ENCODE data around the gene AFAP1.

The AFAP1 gene

GRCh38 chr4:7786517-7786916 lies 153.1 kb downstream of the AFAP1 start:
- ChIA-PET CTCF (no interaction called here), POLR2A (no interaction called here)
- TF ChIP-seq CTBP1 (IDR thresholded peaks at IDR 0.05; ENCODE audit: borderline replicate concordance) (no peak), FOXK2 (IDR thresholded peaks at IDR 0.05) (no peak), TARDBP (IDR thresholded peaks at IDR 0.05) (no peak), SUZ12 (IDR thresholded peaks at IDR 0.05) (no peak), SP1 (IDR thresholded peaks at IDR 0.05) (no peak), FOXA1 (IDR thresholded peaks at IDR 0.05) (no peak), FOXM1 (IDR thresholded peaks at IDR 0.05; ENCODE audit: borderline replicate concordance) (no peak), L3MBTL2 (conservative IDR thresholded peaks at IDR 0.05) (no peak), LEF1 (IDR thresholded peaks at IDR 0.05; ENCODE audit: borderline replicate concordance) (no peak), HDGF (IDR thresholded peaks at IDR 0.05; ENCODE audit: borderline replicate concordance) (no peak), ZNF384 (IDR thresholded peaks at IDR 0.05) (no peak), ARNT (IDR thresholded peaks at IDR 0.05) (no peak)
- DNase-seq (ENCODE audit: extremely low spot score) = no peak

- ChIA-PET CTCF (no interaction called here), POLR2A (no interaction called here)
- no peak for TF ChIP-seq FOXK2 (IDR thresholded peaks at IDR 0.05)
- DNase-seq (ENCODE audit: extremely low spot score) = no peak
These were observed 153.6 kb downstream of the AFAP1 start for GRCh38 chr4:7786040-7786439.

GRCh38 chr4:7785017-7785416 lies 154.6 kb downstream of the AFAP1 start:
- ChIA-PET POLR2A (no interaction called here), CTCF (no interaction called here)
- no peak for TF ChIP-seq SP1 (IDR thresholded peaks at IDR 0.05)
- TF ChIP-seq ARNT (IDR thresholded peaks at IDR 0.05) = no peak
- no peak for TF ChIP-seq L3MBTL2 (conservative IDR thresholded peaks at IDR 0.05)
- TF ChIP-seq CTBP1 (IDR thresholded peaks at IDR 0.05; ENCODE audit: borderline replicate concordance) = no peak
- TF ChIP-seq, protein P1, sequence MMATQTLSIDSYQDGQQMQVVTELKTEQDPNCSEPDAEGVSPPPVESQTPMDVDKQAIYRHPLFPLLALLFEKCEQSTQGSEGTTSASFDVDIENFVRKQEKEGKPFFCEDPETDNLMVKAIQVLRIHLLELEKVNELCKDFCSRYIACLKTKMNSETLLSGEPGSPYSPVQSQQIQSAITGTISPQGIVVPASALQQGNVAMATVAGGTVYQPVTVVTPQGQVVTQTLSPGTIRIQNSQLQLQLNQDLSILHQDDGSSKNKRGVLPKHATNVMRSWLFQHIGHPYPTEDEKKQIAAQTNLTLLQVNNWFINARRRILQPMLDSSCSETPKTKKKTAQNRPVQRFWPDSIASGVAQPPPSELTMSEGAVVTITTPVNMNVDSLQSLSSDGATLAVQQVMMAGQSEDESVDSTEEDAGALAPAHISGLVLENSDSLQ (IDR thresholded peaks at IDR 0.05) = no peak
- TF ChIP-seq LEF1 (IDR thresholded peaks at IDR 0.05; ENCODE audit: borderline replicate concordance) = no peak
- no peak for TF ChIP-seq FOXA1 (IDR thresholded peaks at IDR 0.05)
- TF ChIP-seq HDGF (IDR thresholded peaks at IDR 0.05; ENCODE audit: borderline replicate concordance) = no peak
- TF ChIP-seq BHLHE40 (IDR thresholded peaks at IDR 0.05; ENCODE audit: borderline replicate concordance) = no peak
- TF ChIP-seq ELF4 (IDR thresholded peaks at IDR 0.05) = no peak
- no peak for TF ChIP-seq SUZ12 (IDR thresholded peaks at IDR 0.05)
- no peak for TF ChIP-seq ZNF384 (IDR thresholded peaks at IDR 0.05)
- no peak for TF ChIP-seq NFRKB (IDR thresholded peaks at IDR 0.05)
- no peak for TF ChIP-seq FOXM1 (IDR thresholded peaks at IDR 0.05; ENCODE audit: borderline replicate concordance)
- TF ChIP-seq FOXK2 (IDR thresholded peaks at IDR 0.05) = no peak
- TF ChIP-seq TARDBP (IDR thresholded peaks at IDR 0.05) = no peak
- no peak for DNase-seq (ENCODE audit: extremely low spot score)

DNA sequence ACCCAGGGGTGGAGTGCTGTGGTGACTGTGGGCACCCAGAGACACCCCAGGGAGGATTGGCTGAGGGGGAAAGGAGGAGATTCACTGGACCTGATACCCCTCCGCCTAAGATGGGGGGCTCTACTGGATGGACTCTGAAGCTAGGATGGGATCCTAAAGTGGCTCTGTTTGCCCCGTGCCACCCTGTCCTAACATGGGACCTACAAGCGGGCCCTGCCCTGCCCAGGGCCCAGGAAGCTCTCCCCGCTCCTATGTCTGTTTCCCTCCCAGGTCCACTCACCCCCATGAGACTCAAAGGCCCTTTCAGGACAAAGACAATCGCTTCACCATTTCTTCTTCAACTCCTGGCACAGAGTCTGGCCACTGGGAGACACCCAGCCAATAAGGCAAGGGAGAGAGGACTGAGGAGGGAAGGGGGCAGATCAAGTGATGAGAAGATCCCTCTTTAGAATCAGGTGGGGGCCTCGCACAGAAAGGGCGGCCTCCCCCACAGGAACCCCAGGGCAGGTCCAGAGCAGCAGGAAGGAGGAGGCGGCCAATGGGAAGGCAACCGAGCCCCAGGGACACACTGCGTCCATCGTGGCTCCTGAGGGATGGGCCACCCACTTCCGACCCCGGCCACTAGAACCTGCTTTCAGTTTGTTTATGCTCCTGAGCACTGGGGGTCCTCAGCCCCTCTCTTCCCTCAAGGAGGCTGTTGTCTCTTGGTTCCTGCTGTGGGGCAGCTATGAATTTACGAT lies 155.4 kb downstream of the AFAP1 start:
- ChIA-PET POLR2A (no interaction called here), CTCF (no interaction called here)
- no peak for TF ChIP-seq ARNT (IDR thresholded peaks at IDR 0.05)
- TF ChIP-seq HDGF (IDR thresholded peaks at IDR 0.05; ENCODE audit: borderline replicate concordance) = no peak
- TF ChIP-seq CTBP1 (IDR thresholded peaks at IDR 0.05; ENCODE audit: borderline replicate concordance) = no peak
- TF ChIP-seq SUZ12 (IDR thresholded peaks at IDR 0.05) = no peak
- DNase-seq (ENCODE audit: extremely low spot score) = no peak

GRCh38 chr4:7783541-7783940 lies 156.1 kb downstream of the AFAP1 start:
- ChIA-PET POLR2A (no interaction called here), CTCF (no interaction called here)
- no peak for DNase-seq (ENCODE audit: extremely low spot score)
- TF ChIP-seq ELF4 (IDR thresholded peaks at IDR 0.05) = no peak
- no peak for TF ChIP-seq TARDBP (IDR thresholded peaks at IDR 0.05)
- TF ChIP-seq SUZ12 (IDR thresholded peaks at IDR 0.05) = no peak
- TF ChIP-seq FOXK2 (IDR thresholded peaks at IDR 0.05) = no peak
- TF ChIP-seq, protein P1 (IDR thresholded peaks at IDR 0.05) = no peak
- no peak for TF ChIP-seq FOXM1 (IDR thresholded peaks at IDR 0.05; ENCODE audit: borderline replicate concordance)
- TF ChIP-seq HDGF (IDR thresholded peaks at IDR 0.05; ENCODE audit: borderline replicate concordance) = no peak
- TF ChIP-seq L3MBTL2 (conservative IDR thresholded peaks at IDR 0.05) = no peak
- no peak for TF ChIP-seq BHLHE40 (IDR thresholded peaks at IDR 0.05; ENCODE audit: borderline replicate concordance)
- TF ChIP-seq FOXA1 (IDR thresholded peaks at IDR 0.05) = no peak
- no peak for TF ChIP-seq ZNF384 (IDR thresholded peaks at IDR 0.05)
- TF ChIP-seq CTBP1 (IDR thresholded peaks at IDR 0.05; ENCODE audit: borderline replicate concordance) = no peak
- TF ChIP-seq ARNT (IDR thresholded peaks at IDR 0.05) = no peak
- TF ChIP-seq SP1 (IDR thresholded peaks at IDR 0.05) = no peak
- TF ChIP-seq NFRKB (IDR thresholded peaks at IDR 0.05) = no peak
- no peak for TF ChIP-seq LEF1 (IDR thresholded peaks at IDR 0.05; ENCODE audit: borderline replicate concordance)

DNA sequence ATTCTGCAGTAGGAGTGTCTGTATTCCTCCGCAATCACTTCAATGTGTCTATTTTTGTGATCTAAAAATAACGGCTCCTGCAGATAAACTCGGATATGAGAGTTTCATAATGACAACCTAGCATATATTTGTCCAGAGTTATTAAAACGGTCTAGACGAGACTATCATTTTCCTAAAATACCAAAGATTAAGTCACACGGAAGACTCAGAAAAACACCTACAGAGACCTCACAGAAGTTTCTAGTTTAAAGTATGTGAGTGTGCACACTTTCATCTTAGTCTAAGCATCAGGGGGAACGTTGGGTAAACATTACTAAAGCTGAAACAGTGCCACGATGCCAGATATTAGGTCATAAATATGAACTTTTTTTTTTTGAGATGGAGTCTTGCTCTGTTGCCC lies 156.9 kb downstream of the AFAP1 start:
- ChIA-PET POLR2A (no interaction called here), CTCF (no interaction called here)
- no peak for DNase-seq (ENCODE audit: extremely low spot score)
- no peak for TF ChIP-seq L3MBTL2 (conservative IDR thresholded peaks at IDR 0.05)
- no peak for TF ChIP-seq TARDBP (IDR thresholded peaks at IDR 0.05)
- TF ChIP-seq BHLHE40 (IDR thresholded peaks at IDR 0.05; ENCODE audit: borderline replicate concordance) = no peak
- TF ChIP-seq NFRKB (IDR thresholded peaks at IDR 0.05) = no peak
- TF ChIP-seq ARNT (IDR thresholded peaks at IDR 0.05) = no peak
- no peak for TF ChIP-seq ELF4 (IDR thresholded peaks at IDR 0.05)
- no peak for TF ChIP-seq ZNF384 (IDR thresholded peaks at IDR 0.05)
- no peak for TF ChIP-seq FOXM1 (IDR thresholded peaks at IDR 0.05; ENCODE audit: borderline replicate concordance)
- no peak for TF ChIP-seq SUZ12 (IDR thresholded peaks at IDR 0.05)
- no peak for TF ChIP-seq HDGF (IDR thresholded peaks at IDR 0.05; ENCODE audit: borderline replicate concordance)
- no peak for TF ChIP-seq FOXA1 (IDR thresholded peaks at IDR 0.05)

DNA sequence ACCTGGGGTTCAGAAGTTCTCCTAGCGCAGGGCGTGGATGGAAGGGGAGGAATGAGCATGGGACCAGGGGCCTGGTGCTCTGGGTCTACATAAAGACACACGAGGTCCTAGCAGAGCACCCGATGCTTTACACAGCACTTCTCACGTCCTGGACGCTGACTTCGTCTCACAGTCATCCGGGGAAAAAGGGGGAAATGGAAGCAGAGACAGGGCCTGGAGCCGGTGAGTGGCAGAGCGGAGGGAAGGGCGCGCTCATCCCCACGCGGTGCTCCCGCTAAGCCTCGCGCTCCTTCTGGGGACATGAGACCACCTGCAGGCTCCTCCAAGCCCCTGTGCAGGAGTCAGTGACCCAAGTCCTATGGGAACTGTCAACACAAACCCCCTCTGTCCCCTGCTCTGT lies 157.7 kb downstream of the AFAP1 start:
- TF ChIP-seq FOXK2 (IDR thresholded peaks at IDR 0.05) = no peak
- no peak for TF ChIP-seq ELF4 (IDR thresholded peaks at IDR 0.05)
- no peak for TF ChIP-seq CTBP1 (IDR thresholded peaks at IDR 0.05; ENCODE audit: borderline replicate concordance)
- TF ChIP-seq FOXM1 (IDR thresholded peaks at IDR 0.05; ENCODE audit: borderline replicate concordance) = no peak
- TF ChIP-seq L3MBTL2 (conservative IDR thresholded peaks at IDR 0.05) = no peak
- TF ChIP-seq NFRKB (IDR thresholded peaks at IDR 0.05) = no peak
- no peak for TF ChIP-seq LEF1 (IDR thresholded peaks at IDR 0.05; ENCODE audit: borderline replicate concordance)
- no peak for TF ChIP-seq TARDBP (IDR thresholded peaks at IDR 0.05)
- TF ChIP-seq, protein P1 (IDR thresholded peaks at IDR 0.05) = no peak
- no peak for TF ChIP-seq SP1 (IDR thresholded peaks at IDR 0.05)
- TF ChIP-seq ZNF384 (IDR thresholded peaks at IDR 0.05) = no peak
- no peak for DNase-seq (ENCODE audit: extremely low spot score)
- CTCF ChIA-PET = no interaction called here
- POLR2A ChIA-PET = no interaction called here
